GM19395 (cell line): ENCODE data around the gene SMPDL3B.
"Not testable (repeated sequence)": the region's sequence is repeated elsewhere in the genome, so short reads cannot be mapped to it uniquely, and the experiment has no call there.

Experiments used
- ATAC-seq: cut with Tn5 transposase; IDR thresholded peaks from one replicate; pipeline ENCODE4 v1.9.1; 2021; ENCODE audit warnings: mild to moderate bottlenecking, moderate library complexity; ENCODE audit not compliant: unreplicated experiment

SMPDL3B gene

GRCh38 chr1:27967884-27968466, 33.2 kb downstream of the SMPDL3B start:
- ATAC-seq = no peak

GRCh38 chr1:27968692-27969091, 33.9 kb downstream of the SMPDL3B start:
- no peak for ATAC-seq

GRCh38 chr1:27970401-27970800, 35.6 kb downstream of the SMPDL3B start:
- no peak for ATAC-seq

- ATAC-seq = no peak
Observed at GRCh38 chr1:27971674-27972073, 36.9 kb downstream of the SMPDL3B start.

- ATAC-seq = no peak
Observed at GRCh38 chr1:27972141-27972540, 37.3 kb downstream of the SMPDL3B start.

- ATAC-seq = no peak
Observed at GRCh38 chr1:27973771-27974416, 39.1 kb downstream of the SMPDL3B start.

GRCh38 chr1:27974417-27974781, 39.6 kb downstream of the SMPDL3B start:
- no peak for ATAC-seq

GRCh38 chr1:27979151-27979858, 44.5 kb downstream of the SMPDL3B start:
- no peak for ATAC-seq

GRCh38 chr1:27979859-27980201, 45.0 kb downstream of the SMPDL3B start:
- no peak for ATAC-seq

- ATAC-seq = no peak
Observed at GRCh38 chr1:27980216-27980845, 45.5 kb downstream of the SMPDL3B start.

- no peak for ATAC-seq
Observed at GRCh38 chr1:27981145-27981544, 46.3 kb downstream of the SMPDL3B start.

GRCh38 chr1:27990920-27991537, 56.2 kb downstream of the SMPDL3B start:
- ATAC-seq = no peak

GRCh38 chr1:27992276-27992675, 57.5 kb downstream of the SMPDL3B start:
- no peak for ATAC-seq

GRCh38 chr1:27993241-27993640, 58.4 kb downstream of the SMPDL3B start:
- no peak for ATAC-seq

- no peak for ATAC-seq
Observed at GRCh38 chr1:27994060-27994459, 59.3 kb downstream of the SMPDL3B start.

GRCh38 chr1:27994526-27994925, 59.7 kb downstream of the SMPDL3B start:
- ATAC-seq = not testable (repeated sequence)

- ATAC-seq = no peak
Observed at GRCh38 chr1:27999055-27999454, 64.3 kb downstream of the SMPDL3B start.

GRCh38 chr1:28002600-28002999, 67.8 kb downstream of the SMPDL3B start:
- ATAC-seq = no peak

- not testable (repeated sequence) for ATAC-seq
Observed at GRCh38 chr1:28003117-28003516, 68.3 kb downstream of the SMPDL3B start.
